PC-9 (cell line): ENCODE data around the gene PRTG. TPM values are rescaled to one million over a fixed set of nuclear protein-coding genes. Genes with fewer than 3 reads are reported as not detected.

Experiments used
- BruUV-seq: library from RNA; stranded (reverse); fragments of 400-500 nt; replicated peaks from 2 replicates; lab custom pipeline; 2021; lab: Mats Ljungman, UMichigan
- CTCF ChIA-PET: fragments of 300-600 bp; sonication (Branson Sonifier 250); formaldehyde crosslinking; loops from one replicate; lab custom pipeline; 2022; ENCODE audit warnings: antibody characterized with exemption; lab: Charles Lee
- POLR2A ChIA-PET: fragments of 300-600 bp; sonication (Branson Sonifier 250); formaldehyde crosslinking; loops from one replicate; lab custom pipeline; 2022; ENCODE audit warnings: antibody characterized with exemption; ENCODE audit not compliant: unreplicated experiment; lab: Charles Lee
- DNase-seq, 2 experiments: peaks; one replicate each; pipeline versions ENCODE4 v3.0.0 to v3.0.0-alpha.2; 2015 to 2022; ENCODE audit warnings: mixed read lengths in 1 of 2
- H2AFZ ChIP-seq: fragments of 200-600 bp; sonication (generic); 2 replicates; pipeline ENCODE4 v1.8.1; 2017; ENCODE audit warnings: antibody characterized with exemption
- H3F3A ChIP-seq: fragments of 200-600 bp; sonication (generic); 2 replicates; pipeline ENCODE4 v1.8.1; 2017; ENCODE audit warnings: antibody characterized with exemption, mild to moderate bottlenecking, low read depth; ENCODE audit not compliant: insufficient read depth
- H3K27ac ChIP-seq: fragments of 200-600 bp; sonication (generic); 2 replicates; pipeline ENCODE4 v1.6.1; 2016; ENCODE audit warnings: mixed run types
- H3K27me3 ChIP-seq: fragments of 200-600 bp; sonication (generic); 2 replicates; pipeline ENCODE4 v1.6.1; 2016; ENCODE audit warnings: low read depth, mixed run types; ENCODE audit not compliant: insufficient read depth
- H3K36me3 ChIP-seq: fragments of 200-600 bp; sonication (generic); 2 replicates; pipeline ENCODE4 v1.6.1; 2016; ENCODE audit warnings: low read depth, mixed run types
- H3K4me1 ChIP-seq: fragments of 200-600 bp; sonication (generic); replicated peaks from 2 replicates; pipeline ENCODE4 v1.6.1; 2016; ENCODE audit warnings: mixed run types; ENCODE audit not compliant: insufficient read depth
- H3K4me2 ChIP-seq: fragments of 200-600 bp; sonication (generic); 2 replicates; pipeline ENCODE4 v1.6.1; 2017; ENCODE audit warnings: mixed run types
- H3K4me3 ChIP-seq: fragments of 200-600 bp; sonication (generic); 2 replicates; pipeline ENCODE4 v1.6.1; 2016; ENCODE audit warnings: mixed run types
- H3K79me2 ChIP-seq: fragments of 200-600 bp; sonication (generic); 2 replicates; pipeline ENCODE4 v1.6.1; 2017; ENCODE audit warnings: low read depth, mixed run types
- H3K9me2 ChIP-seq: fragments of 200-600 bp; sonication (generic); 2 replicates; pipeline ENCODE4 v1.8.1; 2017; ENCODE audit warnings: mild to moderate bottlenecking; ENCODE audit not compliant: insufficient read depth
- H3K9me3 ChIP-seq: fragments of 200-600 bp; sonication (generic); 2 replicates; pipeline ENCODE4 v1.8.1; 2016; ENCODE audit warnings: low read depth; ENCODE audit not compliant: insufficient read depth
- H4K20me1 ChIP-seq: fragments of 200-600 bp; sonication (generic); 2 replicates; pipeline ENCODE4 v1.8.1; 2017; ENCODE audit not compliant: insufficient read depth
- CTCF ChIP-seq: fragments of 200-600 bp; sonication (generic); conservative IDR thresholded peaks from 2 replicates; pipeline ENCODE4 v1.6.1; 2017; ENCODE audit warnings: mixed run types, antibody characterized with exemption, mild to moderate bottlenecking, moderate library complexity
- EZH2 ChIP-seq: fragments of 200-600 bp; sonication (generic); IDR thresholded peaks from 2 replicates; pipeline ENCODE4 v1.8.0; 2017; ENCODE audit warnings: antibody characterized with exemption, low read depth
- intact Hi-C: fragments of 100-400 bp; cut with micrococcal nuclease; formaldehyde crosslinking; loops from one replicate; pipeline ENCODE4 v1.10.0; 2022; ENCODE audit not compliant: unreplicated experiment
- total RNA-seq: library from RNA; stranded (reverse); gene quantifications from 2 replicates; pipeline ENCODE4 v1.2.3, GENCODE V29; 2021

The PRTG gene
- total RNA-seq, 1 experiment from 2014 or later = 11.4 TPM

- no TSS peak for BruUV-seq
- no peaks in the 10 kb centered on the region for H3K36me3 ChIP-seq
- no peaks in the 10 kb centered on the region for H3K27me3 ChIP-seq
- no peak overlapping the region for H3K27ac ChIP-seq
- intact Hi-C loops = no loop called here
- CTCF ChIA-PET = no interaction called here
- H4K20me1 ChIP-seq = peaks cover 6% of the 10 kb centered on the region; the same call in 1 of the 2 replicates
- no peaks in the 10 kb centered on the region for H3K9me2 ChIP-seq
- H3K4me3 ChIP-seq = no peak overlapping the region
- no peak overlapping the region for H2AFZ ChIP-seq
- peaks cover 7% of the 10 kb centered on the region for H3K79me2 ChIP-seq
- 0 out of 2 replicates have a peak, but pooled peaks cover 8% of the 10 kb centered on the region for H3K4me1 ChIP-seq
- no peak for TF ChIP-seq CTCF
- TF ChIP-seq EZH2 = no peak
- 0 out of 2 replicates have a peak, but pooled peaks cover 8% of the 10 kb centered on the region for H3F3A ChIP-seq
- POLR2A ChIA-PET = no interaction called here
- H3K9me3 ChIP-seq = no peaks in the 10 kb centered on the region
- H3K4me2 ChIP-seq = no peak overlapping the region
- no peak for DNase-seq
Measured at GRCh38 chr15:55700876-55701275, 42.1 kb downstream of the PRTG start.

GRCh38 chr15:55698653-55699052 lies 44.3 kb downstream of the PRTG start:
- H3K27me3 ChIP-seq = no peaks in the 10 kb centered on the region

DNA sequence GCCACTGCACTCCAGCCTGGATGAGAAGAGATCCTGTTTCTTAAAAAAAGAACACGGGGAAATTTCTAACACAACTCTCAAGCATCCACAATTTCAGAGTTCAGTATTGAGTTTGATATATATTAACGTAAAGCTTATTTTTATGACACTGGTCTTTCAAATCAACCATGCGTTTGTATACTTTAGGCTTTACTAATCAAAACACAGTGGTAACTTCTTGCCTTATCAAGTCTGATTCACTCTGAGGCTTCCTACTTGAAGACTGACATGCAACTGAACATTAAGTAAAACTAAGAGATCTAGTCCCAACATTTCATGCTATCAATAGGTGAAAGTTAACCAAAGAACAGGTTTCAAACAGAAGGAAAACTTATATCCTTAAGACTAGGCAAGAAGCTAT lies 46.7 kb downstream of the PRTG start:
- Histone ChIP-seq H3K9me3 (no peaks in the 10 kb centered on the region), H3K4me1 (no peaks in the 10 kb centered on the region), H3K27ac (no peak overlapping the region), H3K4me3 (no peak overlapping the region), H3K4me2 (no peak overlapping the region), H3K27me3 (no peaks in the 10 kb centered on the region), H3K79me2 (peaks cover 8% of the 10 kb centered on the region), H3K36me3 (no peaks in the 10 kb centered on the region), H3K9me2 (no peaks in the 10 kb centered on the region), H4K20me1 (no peaks in the 10 kb centered on the region), H3F3A (no peaks in the 10 kb centered on the region), H2AFZ (no peak overlapping the region)
- no TSS peak for BruUV-seq
- intact Hi-C loops = no loop called here
- ChIA-PET POLR2A (no interaction called here), CTCF (interaction anchor here (0.7 kb wide), 1 partner anchor 41 kb away, joined by 4 read pairs; no protein-coding TSS in a partner anchor)
- TF ChIP-seq CTCF = no peak
- DNase-seq = no peak

More at GRCh38 chr15:55698653-55699052, 44.3 kb downstream of the PRTG start:
- Histone ChIP-seq H3K27ac (no peak overlapping the region), H3F3A (0 out of 2 replicates have a peak, but pooled peaks cover under 1% of the 10 kb centered on the region), H3K4me3 (no peak overlapping the region), H3K9me3 (no peaks in the 10 kb centered on the region), H3K36me3 (no peaks in the 10 kb centered on the region), H4K20me1 (no peaks in the 10 kb centered on the region), H3K4me2 (no peak overlapping the region), H2AFZ (no peak overlapping the region), H3K9me2 (no peaks in the 10 kb centered on the region), H3K79me2 (peaks cover 11% of the 10 kb centered on the region), H3K4me1 (0 out of 2 replicates have a peak, but pooled peaks cover 1% of the 10 kb centered on the region)
- BruUV-seq = no TSS peak
- DNase-seq = no peak
- POLR2A ChIA-PET = interaction anchor here (0.7 kb wide), 1 partner anchor 42 kb away, joined by 5 read pairs; no protein-coding TSS in a partner anchor
- TF ChIP-seq EZH2 (no peak), CTCF (no peak)
- intact Hi-C loops = no loop called here
- CTCF ChIA-PET = no interaction called here
